NCI-H524 treated with DMSO at 0.1 percent for 48 hours (cell line): ENCODE measurements around the gene EDEM3.
"Not testable (repeated sequence)": the region's sequence is repeated elsewhere in the genome, so short reads cannot be mapped to it uniquely, and the experiment has no call there.

Experiments
- DNase-seq: peaks from one replicate; lab custom pipeline; 2025; lab: John Stamatoyannopoulos, UW

Gene EDEM3

DNA sequence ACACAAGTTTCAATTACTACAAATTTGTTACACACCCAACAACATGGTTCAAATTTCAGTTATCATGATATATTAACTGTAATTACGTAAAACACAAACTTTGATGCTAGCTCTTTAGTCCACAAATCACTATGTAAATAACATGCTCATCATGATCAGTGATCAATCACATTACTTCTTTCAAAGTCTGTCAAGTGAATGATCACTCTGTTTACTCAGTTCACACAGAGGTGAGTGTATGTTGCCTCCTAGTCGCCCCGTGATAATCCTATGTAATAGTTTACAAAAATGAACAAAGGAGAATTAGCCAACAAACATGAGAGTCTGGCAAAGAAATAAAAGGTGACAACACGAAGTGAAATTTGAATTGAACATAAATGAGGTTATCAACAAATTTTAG is 14.3 kb downstream of the EDEM3 start:
- DNase-seq, result no peak

- DNase-seq, result no peak
Observed at GRCh38 chr1:184739796-184740195, 14.9 kb downstream of the EDEM3 start.

GRCh38 chr1:184739070-184739469 is 15.6 kb downstream of the EDEM3 start:
- DNase-seq, result no peak

- no peak for DNase-seq
Observed at GRCh38 chr1:184734980-184735379, 19.7 kb downstream of the EDEM3 start.

DNA sequence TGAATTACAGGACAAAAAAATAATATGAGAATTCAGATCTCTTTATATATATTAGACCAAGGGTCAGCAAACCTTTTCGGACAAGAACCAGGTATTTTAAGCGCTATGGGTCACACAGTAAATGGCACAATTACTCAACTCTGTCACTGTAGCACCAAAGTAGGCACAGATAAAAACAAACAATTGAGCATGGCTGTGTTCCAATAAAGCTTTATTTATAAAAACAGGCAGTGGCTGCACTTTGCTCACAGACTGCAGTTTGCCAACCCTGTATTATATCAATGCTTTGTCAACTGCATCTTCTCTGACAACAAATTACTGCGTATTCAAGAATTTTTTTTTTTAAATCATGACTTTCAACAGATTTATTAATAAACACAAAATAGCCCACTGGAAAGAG is 29.8 kb downstream of the EDEM3 start:
- no peak for DNase-seq

- no peak for DNase-seq
Observed at GRCh38 chr1:184716158-184716557, 38.5 kb downstream of the EDEM3 start.

- DNase-seq, result no peak
Observed at GRCh38 chr1:184709418-184709817, 45.2 kb downstream of the EDEM3 start.

DNA sequence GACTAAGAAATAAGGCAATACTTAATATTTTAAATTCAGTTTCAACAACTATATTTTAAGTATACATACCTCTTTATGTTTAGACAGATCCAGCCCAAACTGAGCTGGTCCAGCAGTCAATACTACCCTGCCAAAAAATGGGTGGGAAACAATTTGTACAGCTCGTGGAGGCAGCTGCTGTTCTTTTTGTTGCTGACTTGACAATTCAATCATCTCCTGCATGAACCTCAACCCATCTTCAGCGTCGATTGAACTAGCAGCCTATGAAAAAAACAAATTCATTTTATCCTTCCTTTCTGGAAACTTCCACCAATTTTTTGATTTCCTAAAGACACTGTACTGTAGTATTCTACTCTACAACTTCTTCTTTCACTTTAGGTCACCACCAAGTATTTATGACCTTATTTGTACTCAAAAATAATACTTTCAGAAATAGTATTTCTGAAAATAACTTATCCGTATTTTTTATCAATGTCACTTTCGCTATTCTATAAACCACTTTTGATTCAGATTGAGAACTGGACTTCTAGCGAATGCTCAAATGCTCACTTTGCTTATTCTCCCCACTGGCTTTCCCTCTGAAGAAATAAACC is 46.5 kb downstream of the EDEM3 start:
- no peak for DNase-seq

DNA sequence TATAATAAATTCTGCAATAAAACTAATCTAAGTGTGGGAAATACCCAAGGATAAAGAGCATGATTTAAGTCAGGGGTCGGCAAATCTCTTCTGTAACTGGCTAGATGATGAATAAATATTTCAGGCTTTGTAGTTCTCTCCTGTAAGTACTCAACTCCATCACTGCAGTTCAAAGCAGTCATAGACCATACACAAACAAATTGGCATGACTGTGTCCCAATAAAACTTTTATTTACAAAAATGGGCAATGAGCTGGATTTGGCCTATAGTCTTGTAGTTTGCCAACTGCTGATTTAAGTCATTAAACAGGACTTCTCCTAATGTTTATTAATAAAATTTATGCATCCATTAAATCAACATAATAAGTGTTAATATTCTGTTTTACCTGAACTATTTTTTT is 49.4 kb downstream of the EDEM3 start:
- DNase-seq, result no peak

GRCh38 chr1:184701816-184702215 is 52.8 kb downstream of the EDEM3 start:
- DNase-seq, result no peak

GRCh38 chr1:184698969-184699368 is 55.7 kb downstream of the EDEM3 start:
- no peak for DNase-seq

- DNase-seq, result no peak
Observed at GRCh38 chr1:184698016-184698415, 56.6 kb downstream of the EDEM3 start.

DNA sequence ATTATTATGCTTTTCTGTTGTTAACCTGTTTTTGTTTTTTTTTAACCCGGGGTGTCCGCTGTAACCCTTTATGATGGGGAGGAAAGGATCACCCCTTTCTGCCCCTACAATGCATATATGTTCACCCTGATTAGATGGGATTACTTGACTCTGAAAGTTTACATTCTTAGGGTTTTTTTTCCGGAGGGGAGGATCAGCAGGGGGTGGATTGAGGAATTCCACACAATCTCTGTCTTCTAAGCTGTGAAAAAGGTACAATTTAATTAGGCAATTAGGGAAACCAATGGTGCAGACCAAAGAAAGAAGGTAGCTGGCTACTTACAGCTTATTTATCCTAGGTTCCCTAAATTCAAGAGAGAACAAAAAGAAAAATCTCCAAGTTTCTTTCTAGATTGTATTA is 58.3 kb downstream of the EDEM3 start:
- DNase-seq, result no peak

DNA sequence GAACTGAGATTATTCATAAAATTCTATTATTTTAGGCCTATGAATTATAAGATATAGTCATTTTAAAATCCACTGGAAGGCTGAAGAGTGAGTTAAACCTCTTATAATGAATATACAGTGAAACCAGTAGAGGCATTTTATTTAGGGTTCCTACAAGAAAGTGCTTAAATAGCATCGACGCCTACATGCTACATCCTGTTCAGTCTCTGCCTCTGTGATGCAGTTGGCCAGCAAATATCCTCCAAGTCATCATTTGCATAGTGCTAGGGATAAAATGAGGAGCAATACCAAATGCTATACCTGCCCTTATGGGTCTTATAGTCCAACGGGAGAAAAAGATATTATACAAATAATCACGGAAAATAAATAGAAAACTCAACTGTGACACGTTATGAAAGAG is 59.6 kb downstream of the EDEM3 start:
- no peak for DNase-seq

DNA sequence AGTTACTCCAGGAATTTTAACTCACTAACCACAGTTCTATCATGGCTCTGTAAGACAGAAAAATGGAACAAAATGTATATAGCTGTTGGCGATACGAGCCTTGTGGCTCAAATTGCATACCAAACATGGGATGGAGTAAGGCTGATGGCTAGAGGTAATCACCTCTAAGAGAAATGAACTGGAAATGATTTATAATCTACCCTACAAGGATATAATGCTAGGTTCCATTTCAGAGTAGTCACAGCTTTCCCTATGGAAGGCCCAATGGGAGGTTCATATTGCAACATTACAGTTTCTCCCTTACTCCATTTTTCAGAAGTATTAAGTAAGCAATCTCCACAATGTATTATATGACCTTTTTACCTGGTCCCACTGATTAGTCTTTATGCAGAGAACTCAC is 61.6 kb downstream of the EDEM3 start:
- no peak for DNase-seq

DNA sequence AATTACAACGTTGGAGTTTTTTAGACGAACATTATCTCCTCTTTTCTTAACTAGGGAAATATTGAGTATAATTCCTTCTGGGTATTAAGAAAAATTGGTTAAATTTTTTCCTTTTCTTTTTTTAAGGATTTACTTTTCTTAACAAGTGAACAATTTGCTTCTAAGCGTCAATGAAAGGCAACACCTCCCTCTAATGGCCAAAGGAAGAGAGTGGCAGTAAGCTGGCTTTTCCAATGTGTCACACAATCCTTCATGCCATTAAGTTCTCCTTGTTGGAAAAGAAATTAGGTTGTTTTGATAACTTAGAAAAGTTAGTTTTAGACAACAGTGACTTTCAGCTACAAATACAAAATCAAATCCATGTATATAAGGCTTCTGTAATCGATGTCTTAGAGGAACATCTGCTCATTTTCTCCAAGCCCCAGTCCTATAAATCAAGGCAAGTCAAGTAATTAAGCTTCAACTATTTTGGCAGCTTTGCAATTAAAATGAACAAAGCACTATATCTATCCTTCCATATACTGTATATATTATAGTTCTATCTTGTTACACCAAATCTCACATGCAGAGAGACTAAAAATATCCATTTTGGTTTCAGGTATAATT is 62.8 kb downstream of the EDEM3 start:
- no peak for DNase-seq

DNA sequence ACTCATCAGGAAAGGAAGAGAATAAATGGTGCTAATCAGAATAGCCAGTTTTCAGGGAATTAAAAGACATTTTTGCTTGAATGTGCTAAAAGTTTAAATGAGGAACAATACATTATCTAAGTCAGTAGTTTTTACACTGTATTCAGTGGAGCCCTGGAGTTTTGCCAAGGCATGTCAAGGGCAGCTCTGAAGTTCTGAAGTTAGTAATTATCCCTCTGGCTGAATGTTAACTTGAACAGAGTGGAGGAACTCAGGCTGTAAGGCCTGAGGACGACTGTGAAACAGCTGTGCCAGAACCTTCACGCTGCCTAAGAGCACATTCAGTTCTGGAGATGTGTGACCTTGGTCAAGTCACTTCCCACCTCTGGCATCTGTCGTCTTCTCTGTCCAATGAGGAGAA is 68.1 kb downstream of the EDEM3 start:
- DNase-seq, result no peak

DNA sequence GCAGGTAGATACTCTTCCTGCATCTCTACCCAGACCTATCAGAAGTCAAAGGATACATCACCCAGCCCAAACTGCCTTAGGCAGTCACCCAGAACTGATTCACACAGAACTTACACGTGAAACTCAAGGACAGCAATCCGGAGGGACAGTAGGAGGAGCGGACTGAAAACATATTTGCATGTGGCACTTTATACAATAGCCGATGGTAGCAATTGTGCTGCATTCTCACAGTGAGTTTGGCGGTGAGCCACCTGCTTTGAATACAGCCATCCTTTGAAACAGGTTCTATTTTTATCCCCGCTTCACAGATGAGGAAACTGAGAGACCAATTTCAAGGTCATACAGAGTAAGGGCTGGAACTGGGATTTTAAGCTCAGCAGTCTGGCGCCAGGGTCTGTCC is 69.5 kb downstream of the EDEM3 start:
- DNase-seq, result no peak

DNA sequence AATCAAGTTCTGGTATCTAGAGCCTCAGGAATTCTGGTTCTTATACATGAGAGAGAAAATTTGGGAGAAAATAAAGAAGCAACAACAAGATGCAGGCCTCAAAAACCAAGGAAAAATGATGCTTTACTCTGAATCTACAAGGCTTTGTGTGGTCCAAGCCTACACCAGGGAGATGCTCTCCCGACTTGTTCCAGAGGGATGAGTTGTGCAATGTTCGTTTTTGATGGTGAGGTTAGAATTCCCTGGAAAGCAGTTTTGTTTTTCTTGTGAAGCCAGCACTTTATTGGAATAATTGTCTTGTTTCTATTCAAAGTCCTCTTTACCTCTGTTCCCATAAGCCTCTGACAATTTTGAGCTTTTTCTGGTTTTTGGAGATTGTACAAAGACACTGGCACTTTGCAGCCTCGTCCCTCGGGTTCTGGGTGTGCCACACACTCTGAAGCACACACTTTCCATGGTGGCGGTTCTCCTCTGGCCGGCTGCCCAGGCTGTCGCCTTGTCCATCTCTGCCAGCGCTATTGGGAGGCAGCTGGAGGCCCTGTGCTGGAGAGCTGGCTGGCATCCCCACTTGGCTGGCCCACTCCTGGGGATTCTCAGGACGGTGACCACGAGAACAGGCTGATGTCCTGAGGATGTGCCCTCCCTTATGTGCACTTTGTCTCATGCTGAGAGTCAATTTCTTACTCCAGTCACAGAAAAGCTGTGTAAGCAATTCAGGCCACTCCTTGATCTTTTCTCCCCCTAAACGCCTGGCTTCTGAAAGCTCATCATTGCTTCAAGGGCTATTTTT is 70.2 kb downstream of the EDEM3 start:
- no peak for DNase-seq

- DNase-seq, result no peak
Observed at GRCh38 chr1:184682956-184683355, 71.7 kb downstream of the EDEM3 start.

DNA sequence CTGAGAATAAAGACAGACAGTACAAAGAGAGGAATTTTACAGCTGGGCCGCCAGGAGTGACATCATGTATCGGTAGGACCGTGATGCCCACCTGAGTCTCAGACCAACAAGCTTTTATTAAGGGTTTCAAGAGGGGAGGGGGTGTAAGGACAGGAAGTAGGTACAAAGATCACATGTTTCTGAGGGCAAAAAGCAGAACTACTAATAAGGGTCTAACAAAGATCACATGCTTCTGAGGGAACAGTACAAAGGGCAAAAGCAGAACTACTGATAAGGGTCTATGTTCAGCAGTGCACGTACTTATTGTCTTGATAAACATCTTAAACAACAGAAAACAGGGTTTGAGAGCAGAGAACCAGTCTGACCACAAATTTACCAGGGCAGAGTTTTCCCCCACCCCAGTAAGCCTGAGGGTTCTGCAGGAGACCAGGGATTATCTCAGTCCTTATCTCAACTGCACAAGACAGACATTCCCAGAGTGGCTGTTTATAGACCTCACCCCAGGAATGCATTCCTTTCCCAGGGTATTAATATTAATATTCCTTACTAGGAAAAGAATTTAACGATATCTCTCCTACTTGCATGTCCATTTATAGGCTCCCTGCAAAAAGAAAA is 73.9 kb downstream of the EDEM3 start:
- DNase-seq, result not testable (repeated sequence)

DNA sequence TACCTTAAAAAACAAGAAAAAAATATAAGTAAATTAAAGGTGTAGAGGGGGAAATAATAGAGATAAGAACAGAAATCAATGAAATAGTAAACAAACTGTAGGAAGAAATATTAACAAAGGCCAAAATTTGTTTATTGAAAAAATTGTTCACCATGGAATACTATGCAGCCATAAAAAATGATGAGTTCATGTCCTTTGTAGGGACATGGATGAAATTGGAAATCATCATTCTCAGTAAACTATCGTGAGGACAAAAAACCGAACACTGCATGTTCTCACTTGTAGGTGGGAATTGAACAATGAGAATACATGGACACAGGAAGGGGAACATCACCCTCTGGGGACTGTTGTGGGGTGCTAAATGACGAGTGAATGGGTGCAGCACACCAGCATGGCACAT is 75.2 kb downstream of the EDEM3 start:
- DNase-seq, result not testable (repeated sequence)

GRCh38 chr1:184677344-184677743 is 77.3 kb downstream of the EDEM3 start:
- DNase-seq, result no peak
